ENCODE measurements around the gene PPP2R5E.
A peak's percentile ranks its signal among the peaks of the same experiment; 100 is the strongest.
"Not testable (repeated sequence)": the region's sequence is repeated elsewhere in the genome, so short reads cannot be mapped to it uniquely, and the experiment has no call there.

The PPP2R5E gene

DNA sequence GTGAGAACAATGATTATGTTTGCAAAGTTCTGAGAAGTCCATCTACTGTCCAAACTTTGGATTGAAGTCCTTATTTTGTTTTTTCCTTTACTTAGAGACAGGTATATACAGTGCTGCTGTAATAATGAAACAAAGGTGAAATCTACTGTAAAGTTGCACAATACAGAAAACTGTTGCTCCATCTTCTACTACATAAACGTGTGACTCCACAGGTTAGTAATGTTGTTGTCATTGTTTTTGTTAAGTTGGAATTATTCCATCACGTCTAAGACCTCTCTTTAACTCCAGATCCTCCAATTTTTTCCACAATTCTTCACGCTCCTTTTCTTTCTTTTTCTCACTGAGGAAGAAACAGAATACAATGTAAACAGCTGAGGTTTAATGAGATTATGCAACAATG lies 167.4 kb downstream of the PPP2R5E start:
- Histone ChIP-seq H3K36me3 (ENCODE audit: low read depth) (peaks cover 38% of the 10 kb centered on the region), H3K4me3 (ENCODE audit: severe bottlenecking) (no peak overlapping the region), H3K9me3 (ENCODE audit: severe bottlenecking) (no peaks in the 10 kb centered on the region), H3K27me3 (ENCODE audit: insufficient read depth, poor library complexity, severe bottlenecking) (no peaks in the 10 kb centered on the region), H3K27ac (ENCODE audit: poor library complexity, severe bottlenecking) (no peak overlapping the region), H3K4me1 (ENCODE audit: insufficient read depth, poor library complexity, severe bottlenecking) (peaks cover 13% of the 10 kb centered on the region)
- TF ChIP-seq, protein P1, sequence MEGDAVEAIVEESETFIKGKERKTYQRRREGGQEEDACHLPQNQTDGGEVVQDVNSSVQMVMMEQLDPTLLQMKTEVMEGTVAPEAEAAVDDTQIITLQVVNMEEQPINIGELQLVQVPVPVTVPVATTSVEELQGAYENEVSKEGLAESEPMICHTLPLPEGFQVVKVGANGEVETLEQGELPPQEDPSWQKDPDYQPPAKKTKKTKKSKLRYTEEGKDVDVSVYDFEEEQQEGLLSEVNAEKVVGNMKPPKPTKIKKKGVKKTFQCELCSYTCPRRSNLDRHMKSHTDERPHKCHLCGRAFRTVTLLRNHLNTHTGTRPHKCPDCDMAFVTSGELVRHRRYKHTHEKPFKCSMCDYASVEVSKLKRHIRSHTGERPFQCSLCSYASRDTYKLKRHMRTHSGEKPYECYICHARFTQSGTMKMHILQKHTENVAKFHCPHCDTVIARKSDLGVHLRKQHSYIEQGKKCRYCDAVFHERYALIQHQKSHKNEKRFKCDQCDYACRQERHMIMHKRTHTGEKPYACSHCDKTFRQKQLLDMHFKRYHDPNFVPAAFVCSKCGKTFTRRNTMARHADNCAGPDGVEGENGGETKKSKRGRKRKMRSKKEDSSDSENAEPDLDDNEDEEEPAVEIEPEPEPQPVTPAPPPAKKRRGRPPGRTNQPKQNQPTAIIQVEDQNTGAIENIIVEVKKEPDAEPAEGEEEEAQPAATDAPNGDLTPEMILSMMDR (IDR thresholded peaks at IDR 0.05; ENCODE audit: poor library complexity, severe bottlenecking): no peak
- no peak for DNase-seq (ENCODE audit: low spot score)
- ATAC-seq (ENCODE audit: low read depth): peak; percentile 81

DNA sequence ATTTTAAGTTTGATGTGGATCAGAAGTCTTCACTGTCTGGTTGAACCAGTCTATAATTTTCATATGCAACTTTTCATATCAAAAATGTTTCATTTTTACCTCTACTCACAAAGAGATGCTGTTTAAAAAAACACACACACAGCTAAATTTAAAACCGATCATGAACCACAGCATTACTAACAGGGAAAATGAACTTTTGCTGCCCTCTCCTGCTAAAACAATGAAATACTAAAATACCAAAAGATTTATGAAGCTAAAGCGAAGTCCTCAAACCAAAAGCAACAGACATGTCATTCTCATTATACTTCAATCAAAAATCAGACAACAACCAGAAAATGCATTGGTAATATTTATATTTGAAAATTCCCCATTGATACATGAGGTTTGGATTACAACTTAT lies 171.6 kb downstream of the PPP2R5E start:
- DNase-seq (ENCODE audit: low spot score); H3K4me3 ChIP-seq (ENCODE audit: severe bottlenecking); H3K27me3 ChIP-seq (ENCODE audit: insufficient read depth, poor library complexity, severe bottlenecking); ATAC-seq (ENCODE audit: low read depth); H3K9me3 ChIP-seq (ENCODE audit: severe bottlenecking); H3K27ac ChIP-seq (ENCODE audit: poor library complexity, severe bottlenecking): not testable (repeated sequence)
- TF ChIP-seq, protein P1 (IDR thresholded peaks at IDR 0.05; ENCODE audit: poor library complexity, severe bottlenecking): peak; percentile 35
- Histone ChIP-seq H3K4me1 (ENCODE audit: insufficient read depth, poor library complexity, severe bottlenecking) (peaks cover 13% of the 10 kb centered on the region), H3K36me3 (ENCODE audit: low read depth) (peaks cover 29% of the 10 kb centered on the region)

DNA sequence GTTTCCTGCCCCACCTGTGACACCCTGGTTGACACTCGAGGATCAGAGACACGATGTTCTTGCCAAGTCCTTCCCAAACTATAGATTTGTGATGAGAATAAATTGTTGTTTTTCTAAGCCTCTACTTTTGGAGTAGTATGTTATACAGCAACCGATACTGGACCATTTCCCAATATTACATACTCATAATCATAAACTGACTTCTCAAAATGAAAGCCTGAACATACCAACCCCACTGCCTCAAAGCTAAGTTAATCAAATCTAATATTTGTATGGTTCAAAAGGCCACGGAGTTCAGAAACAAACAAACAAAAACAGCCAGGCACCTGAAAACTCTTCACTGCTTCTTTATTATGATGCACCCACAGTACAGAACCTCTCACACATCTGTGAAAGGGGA lies 172.1 kb downstream of the PPP2R5E start:
- Histone ChIP-seq H3K27ac (ENCODE audit: poor library complexity, severe bottlenecking) (no peak overlapping the region), H3K4me1 (ENCODE audit: insufficient read depth, poor library complexity, severe bottlenecking) (peaks cover 8% of the 10 kb centered on the region), H3K9me3 (ENCODE audit: severe bottlenecking) (no peaks in the 10 kb centered on the region), H3K36me3 (ENCODE audit: low read depth) (peaks cover 23% of the 10 kb centered on the region), H3K4me3 (ENCODE audit: severe bottlenecking) (no peak overlapping the region), H3K27me3 (ENCODE audit: insufficient read depth, poor library complexity, severe bottlenecking) (no peaks in the 10 kb centered on the region)
- no peak for ATAC-seq (ENCODE audit: low read depth)
- DNase-seq (ENCODE audit: low spot score): no peak
- TF ChIP-seq, protein P1 (IDR thresholded peaks at IDR 0.05; ENCODE audit: poor library complexity, severe bottlenecking): no peak

DNA sequence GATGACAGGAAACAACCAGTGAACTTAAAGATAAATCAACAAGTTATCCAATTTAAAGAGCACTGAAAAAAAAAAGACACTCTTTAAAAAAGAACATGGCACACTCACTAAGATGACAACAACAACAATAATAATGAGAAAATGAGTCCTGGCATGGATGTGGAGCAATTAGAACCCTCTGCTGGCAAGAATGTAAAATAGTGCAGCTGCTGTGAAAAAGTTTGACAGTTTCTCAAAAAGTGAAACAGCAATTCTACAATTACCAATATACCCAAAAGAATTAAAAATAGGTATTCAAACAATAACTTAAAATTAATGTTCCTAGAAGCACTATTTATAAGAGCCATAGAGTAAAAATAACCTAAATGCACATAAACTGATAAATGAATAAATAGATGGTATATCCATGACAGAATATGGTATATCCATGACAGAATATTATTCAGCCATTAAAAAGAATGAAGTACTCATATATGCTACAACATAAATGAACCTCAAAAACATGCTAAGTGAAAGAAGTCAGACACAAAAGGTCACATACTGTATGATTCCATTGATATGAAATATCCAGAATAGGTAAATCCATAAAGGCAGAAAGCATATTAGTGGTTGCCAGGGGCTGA lies 175.3 kb downstream of the PPP2R5E start:
- H3K27ac ChIP-seq (ENCODE audit: poor library complexity, severe bottlenecking): no peak overlapping the region
- TF ChIP-seq, protein P1 (IDR thresholded peaks at IDR 0.05; ENCODE audit: poor library complexity, severe bottlenecking): no peak
- H3K4me1 ChIP-seq (ENCODE audit: insufficient read depth, poor library complexity, severe bottlenecking): no peaks in the 10 kb centered on the region
- H3K4me3 ChIP-seq (ENCODE audit: severe bottlenecking): no peak overlapping the region
- no peaks in the 10 kb centered on the region for H3K36me3 ChIP-seq (ENCODE audit: low read depth)
- no peaks in the 10 kb centered on the region for H3K9me3 ChIP-seq (ENCODE audit: severe bottlenecking)
- no peaks in the 10 kb centered on the region for H3K27me3 ChIP-seq (ENCODE audit: insufficient read depth, poor library complexity, severe bottlenecking)
- ATAC-seq (ENCODE audit: low read depth) (no peak), DNase-seq (ENCODE audit: low spot score) (no peak)

DNA sequence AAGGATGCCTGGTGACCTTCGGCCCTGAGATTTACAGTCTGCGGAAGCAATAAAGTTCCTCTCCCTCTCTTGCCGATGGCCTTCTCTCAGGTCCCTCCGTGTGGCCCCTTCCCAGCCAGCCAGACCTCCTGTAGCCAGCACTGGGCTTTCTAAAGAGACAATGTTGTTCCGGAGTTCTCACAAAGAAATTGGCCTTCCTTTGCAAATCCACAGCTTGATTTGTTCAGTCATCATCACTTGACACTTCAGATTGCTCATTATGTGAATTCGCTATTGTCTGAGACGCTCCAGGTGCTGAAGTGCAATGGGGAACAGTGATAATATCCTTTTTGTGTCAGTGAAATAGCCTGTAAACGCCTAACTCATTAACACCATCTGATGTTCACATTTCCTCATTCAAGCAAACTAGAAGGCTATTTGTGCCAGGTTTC lies 180.8 kb downstream of the PPP2R5E start:
- TF ChIP-seq, protein P1 (IDR thresholded peaks at IDR 0.05; ENCODE audit: poor library complexity, severe bottlenecking): no peak
- ATAC-seq (ENCODE audit: low read depth) (no peak), DNase-seq (ENCODE audit: low spot score) (no peak)
- H3K4me1 ChIP-seq (ENCODE audit: insufficient read depth, poor library complexity, severe bottlenecking): no peaks in the 10 kb centered on the region
- no peak overlapping the region for H3K27ac ChIP-seq (ENCODE audit: poor library complexity, severe bottlenecking)
- no peaks in the 10 kb centered on the region for H3K27me3 ChIP-seq (ENCODE audit: insufficient read depth, poor library complexity, severe bottlenecking)
- no peaks in the 10 kb centered on the region for H3K36me3 ChIP-seq (ENCODE audit: low read depth)
- H3K9me3 ChIP-seq (ENCODE audit: severe bottlenecking): no peaks in the 10 kb centered on the region
- no peak overlapping the region for H3K4me3 ChIP-seq (ENCODE audit: severe bottlenecking)
